ENCODE data around the gene LIMA1. TPM values are rescaled to one million over a fixed set of nuclear protein-coding genes. Genes with fewer than 3 reads are reported as not detected.
"Not testable (repeated sequence)": the region's sequence is repeated elsewhere in the genome, so short reads cannot be mapped to it uniquely, and the experiment has no call there.

Gene LIMA1
- total RNA-seq, 1 experiment from 2014 or later, result 116 TPM

GRCh38 chr12:50156641-50157040 is 126.7 kb downstream of the LIMA1 start:
- Histone ChIP-seq H3K36me3 (no peaks in the 10 kb centered on the region; the same call in 1 of the 2 replicates), H3K4me3 (no peak overlapping the region), H3K9me3 (no peaks in the 10 kb centered on the region), H3K27me3 (no peaks in the 10 kb centered on the region)
- no peak for DNase-seq

- not testable (repeated sequence) for H3K36me3 ChIP-seq, H3K9me3 ChIP-seq, H3K4me3 ChIP-seq, DNase-seq, H3K27me3 ChIP-seq
Measured at GRCh38 chr12:50154947-50155346, 128.4 kb downstream of the LIMA1 start.

- DNase-seq, result no peak
- H3K36me3 ChIP-seq, result no peaks in the 10 kb centered on the region; the same call in 1 of the 2 replicates
- no peaks in the 10 kb centered on the region for H3K9me3 ChIP-seq
- no peaks in the 10 kb centered on the region for H3K27me3 ChIP-seq
- H3K4me3 ChIP-seq, result no peak overlapping the region
Measured at GRCh38 chr12:50151047-50151687, 132.2 kb downstream of the LIMA1 start.

- Histone ChIP-seq H3K9me3 (no peaks in the 10 kb centered on the region), H3K36me3 (no peaks in the 10 kb centered on the region; the same call in 1 of the 2 replicates), H3K27me3 (no peaks in the 10 kb centered on the region), H3K4me3 (no peak overlapping the region)
- no peak for DNase-seq
Measured at GRCh38 chr12:50149311-50149710, 134.0 kb downstream of the LIMA1 start.

GRCh38 chr12:50148011-50148410 is 135.3 kb downstream of the LIMA1 start:
- not testable (repeated sequence) for DNase-seq, H3K27me3 ChIP-seq

GRCh38 chr12:50147281-50147680 is 136.0 kb downstream of the LIMA1 start:
- H3K4me3 ChIP-seq, result no peak overlapping the region

More at GRCh38 chr12:50148011-50148410, 135.3 kb downstream of the LIMA1 start:
- H3K4me3 ChIP-seq, H3K9me3 ChIP-seq, H3K36me3 ChIP-seq: not testable (repeated sequence)

GRCh38 chr12:50145439-50145838 is 137.9 kb downstream of the LIMA1 start:
- Histone ChIP-seq H3K27me3 (no peaks in the 10 kb centered on the region), H3K36me3 (peaks cover 6% of the 10 kb centered on the region; the same call in 1 of the 2 replicates), H3K9me3 (no peaks in the 10 kb centered on the region), H3K4me3 (no peak overlapping the region)
- no peak for DNase-seq

More at GRCh38 chr12:50147281-50147680, 136.0 kb downstream of the LIMA1 start:
- H3K27me3 ChIP-seq, result no peaks in the 10 kb centered on the region
- no peaks in the 10 kb centered on the region for H3K9me3 ChIP-seq
- peaks cover 2% of the 10 kb centered on the region; the same call in 1 of the 2 replicates for H3K36me3 ChIP-seq
- no peak for DNase-seq

- Histone ChIP-seq H3K4me3 (no peak overlapping the region), H3K36me3 (peaks cover 23% of the 10 kb centered on the region), H3K27me3 (no peaks in the 10 kb centered on the region), H3K9me3 (no peaks in the 10 kb centered on the region)
- DNase-seq, result no peak
Measured at GRCh38 chr12:50142993-50143392, 140.3 kb downstream of the LIMA1 start.

- no peak for DNase-seq
- Histone ChIP-seq H3K4me3 (no peak overlapping the region), H3K9me3 (no peaks in the 10 kb centered on the region), H3K36me3 (peaks cover 55% of the 10 kb centered on the region), H3K27me3 (no peaks in the 10 kb centered on the region)
Measured at GRCh38 chr12:50132505-50133135, 150.7 kb downstream of the LIMA1 start.

GRCh38 chr12:50129290-50129689 is 154.0 kb downstream of the LIMA1 start:
- Histone ChIP-seq H3K9me3 (no peaks in the 10 kb centered on the region), H3K36me3 (peaks cover 58% of the 10 kb centered on the region), H3K27me3 (no peaks in the 10 kb centered on the region), H3K4me3 (no peak overlapping the region)
- DNase-seq, result no peak

GRCh38 chr12:50127546-50127945 is 155.8 kb downstream of the LIMA1 start:
- no peak for DNase-seq
- no peak overlapping the region for H3K4me3 ChIP-seq
- no peaks in the 10 kb centered on the region for H3K9me3 ChIP-seq
- peaks cover 48% of the 10 kb centered on the region for H3K36me3 ChIP-seq
- no peaks in the 10 kb centered on the region for H3K27me3 ChIP-seq

Other genes starting within 250 kb of the LIMA1 start
- gene ASIC1, start 225.9 kb downstream of the LIMA1 start, total RNA-seq (2014; rRNA removed; shearing (Covaris generic); ENCODE audit: low replicate concordance), result 1.5 and 1.7 TPM in 2 replicates
- gene SMARCD1, start 198.2 kb downstream of the LIMA1 start, total RNA-seq (2014; rRNA removed; shearing (Covaris generic); ENCODE audit: low replicate concordance), result 26.0 and 36.1 TPM in 2 replicates
- gene GPD1, start 179.5 kb downstream of the LIMA1 start, total RNA-seq (2014; rRNA removed; shearing (Covaris generic); ENCODE audit: low replicate concordance), result not detected in 2 replicates
- 20.1 and 39.3 TPM in 2 replicates for gene COX14, start 171.3 kb downstream of the LIMA1 start, total RNA-seq (2014; rRNA removed; shearing (Covaris generic); ENCODE audit: low replicate concordance)
- 38.6 and 40.3 TPM in 2 replicates for gene CERS5, start 116.2 kb downstream of the LIMA1 start, total RNA-seq (2014; rRNA removed; shearing (Covaris generic); ENCODE audit: low replicate concordance)
- gene FAM186A, start 113.1 kb upstream of the LIMA1 start, total RNA-seq (2014; rRNA removed; shearing (Covaris generic); ENCODE audit: low replicate concordance), result not detected in 2 replicates
- 15.6 and 20.3 TPM in 2 replicates for gene LARP4, start 117.4 kb upstream of the LIMA1 start, total RNA-seq (2014; rRNA removed; shearing (Covaris generic); ENCODE audit: low replicate concordance)
- 3.4 and 3.6 TPM in 2 replicates for gene DIP2B, start 221.5 kb upstream of the LIMA1 start, total RNA-seq (2014; rRNA removed; shearing (Covaris generic); ENCODE audit: low replicate concordance)

Measured in MG63 (cell line).